A549 (cell line): ENCODE data around the gene VIPR2. TPM values are rescaled to one million over a fixed set of nuclear protein-coding genes. Genes with fewer than 3 reads are reported as not detected.

ENCODE experiments used
- ATAC-seq, 2 experiments: fragments of 200-7000 bp in 1 of 2; fragments of >200 bp in 1 of 2; cut with Nextera tagmentation in 1 of 2; cut with Tn5 transposase in 1 of 2; 3 replicates each; pipeline versions ENCODE4 v1.8.0 to v1.9.1; 2018 to 2020; ENCODE audit warnings: mild to moderate bottlenecking in 1 of 2, moderate library complexity in 1 of 2
- CTCF ChIA-PET: fragments of 300-600 bp; sonication (Branson Sonifier 250); formaldehyde crosslinking; extraction: SDS; loops from one replicate; lab custom pipeline; 2021; ENCODE audit warnings: antibody characterized with exemption, inconsistent platforms; lab: Yijun Ruan, JAX
- POLR2A ChIA-PET: fragments of 350-600 bp; formaldehyde crosslinking; extraction: SDS; loops from one replicate; lab custom pipeline; 2021; ENCODE audit warnings: antibody characterized with exemption, inconsistent platforms; lab: Yijun Ruan, JAX
- DNase-seq, 2 experiments: peaks; one replicate each; pipeline versions ENCODE4 v3.0.0 to v3.0.0-alpha.2; 2011 to 2016; ENCODE audit warnings: low read depth in 1 of 2, low spot score in 1 of 2
- FAIRE-seq: peaks from 2 replicates; lab custom pipeline; 2011; peaks lifted over from hg19 to GRCh38; lab: Jason Lieb, UNC
- H3K27ac ChIP-seq, 2 experiments: fragments of >200 bp; sonication (Bioruptor Twin); formaldehyde crosslinking; 3 replicates each; pipeline ENCODE4 v1.5.1; 2016 to 2017
- H3K4me1 ChIP-seq: fragments of >200 bp; sonication (Bioruptor Twin); formaldehyde crosslinking; 3 replicates; pipeline ENCODE4 v1.6.1; 2016
- H3K4me2 ChIP-seq: fragments of >200 bp; sonication (Bioruptor Twin); formaldehyde crosslinking; 3 replicates; pipeline ENCODE4 v1.6.1; 2016
- H3K4me3 ChIP-seq: fragments of >200 bp; sonication (Bioruptor Twin); formaldehyde crosslinking; 3 replicates; pipeline ENCODE4 v1.5.1; 2016
- H3K9me3 ChIP-seq: fragments of >200 bp; sonication (Bioruptor Twin); formaldehyde crosslinking; 3 replicates; pipeline ENCODE4 v1.6.1; 2016
- BHLHE40 ChIP-seq: IDR thresholded peaks from 2 replicates; pipeline ENCODE4 v1.6.1; 2012; ENCODE audit warnings: low read depth, low read length, inconsistent platforms
- CBX2 ChIP-seq: fragments of 200-600 bp; sonication (generic); IDR thresholded peaks from 2 replicates; pipeline ENCODE4 v1.6.1; 2016; ENCODE audit warnings: low read depth, mild to moderate bottlenecking, borderline replicate concordance
- CHD4 ChIP-seq: fragments of 200-600 bp; sonication (generic); IDR thresholded peaks from 2 replicates; pipeline ENCODE4 v1.6.1; 2016; ENCODE audit warnings: antibody characterized with exemption, mild to moderate bottlenecking, borderline replicate concordance
- EHF ChIP-seq: fragments of 250-450 bp; sonication (Bioruptor Pico); IDR thresholded peaks from 2 replicates; pipeline ENCODE4 v1.5.0; 2020; ENCODE audit warnings: mild to moderate bottlenecking
- EHMT2 ChIP-seq: fragments of 200-600 bp; sonication (generic); IDR thresholded peaks from 2 replicates; pipeline ENCODE4 v1.6.1; 2016; ENCODE audit warnings: antibody characterized with exemption, low read depth, mild to moderate bottlenecking, moderate library complexity
- FOSB ChIP-seq: fragments of 250-450 bp; sonication (Bioruptor Pico); IDR thresholded peaks from 2 replicates; pipeline ENCODE4 v1.5.0; 2020; ENCODE audit warnings: mild to moderate bottlenecking, moderate library complexity
- FOSL2 ChIP-seq, 2 experiments: fragments of 450-650 bp in 1 of 2; fragments of >200 bp in 1 of 2; sonication (Bioruptor Twin) in 1 of 2; formaldehyde crosslinking; IDR thresholded peaks; 2 replicates each; pipeline versions ENCODE4 v1.5.0 to v1.6.1; 2016 to 2020; ENCODE audit warnings: mild to moderate bottlenecking in 1 of 2, moderate library complexity in 1 of 2
- HDAC2 ChIP-seq: fragments of 200-600 bp; sonication (generic); IDR thresholded peaks from 2 replicates; pipeline ENCODE4 v1.6.1; 2016
- HES2 ChIP-seq: fragments of >200 bp; sonication (Bioruptor Twin); formaldehyde crosslinking; IDR thresholded peaks from 2 replicates; pipeline ENCODE4 v1.6.1; 2016
- HEYL ChIP-seq: fragments of 250-450 bp; sonication (Bioruptor Pico); IDR thresholded peaks from 2 replicates; pipeline ENCODE4 v1.8.0; 2021; ENCODE audit warnings: mild to moderate bottlenecking, moderate library complexity
- HOXA7 ChIP-seq: fragments of 250-450 bp; sonication (Bioruptor Pico); IDR thresholded peaks from 2 replicates; pipeline ENCODE4 v1.5.0; 2020; ENCODE audit warnings: mild to moderate bottlenecking, moderate library complexity
- MAX ChIP-seq: IDR thresholded peaks from 2 replicates; pipeline ENCODE4 v1.6.1; 2012
- MAZ ChIP-seq: fragments of 150-350 bp; IDR thresholded peaks from 2 replicates; pipeline ENCODE4 v1.6.1; 2014; ENCODE audit warnings: antibody characterized with exemption, low read depth, low read length, borderline replicate concordance
- PBX3 ChIP-seq: IDR thresholded peaks from 2 replicates; pipeline ENCODE4 v1.6.1; 2012
- PHF8 ChIP-seq: fragments of 200-600 bp; sonication (generic); IDR thresholded peaks from 2 replicates; pipeline ENCODE4 v1.6.1; 2016; ENCODE audit warnings: low read depth, mild to moderate bottlenecking, antibody characterized with exemption, moderate library complexity, borderline replicate concordance
- POLR2A ChIP-seq: IDR thresholded peaks from 2 replicates; pipeline ENCODE4 v1.6.1; 2012; ENCODE audit warnings: mild to moderate bottlenecking, low read length
- RFX5 ChIP-seq: fragments of 450-650 bp; IDR thresholded peaks from 2 replicates; pipeline ENCODE4 v1.7.1; 2014; ENCODE audit warnings: antibody characterized with exemption, mild to moderate bottlenecking, moderate library complexity
- SREBF2 ChIP-seq: fragments of 450-650 bp; IDR thresholded peaks from 2 replicates; pipeline ENCODE4 v1.6.1; 2014; ENCODE audit warnings: mild to moderate bottlenecking, moderate library complexity
- TFCP2L1 ChIP-seq: fragments of 250-450 bp; sonication (Bioruptor Pico); IDR thresholded peaks from 2 replicates; pipeline ENCODE4 v1.5.0; 2021; ENCODE audit warnings: mild to moderate bottlenecking
- ZFP36 ChIP-seq: fragments of 450-650 bp; IDR thresholded peaks from 2 replicates; pipeline ENCODE4 v1.6.1; 2014; ENCODE audit warnings: borderline replicate concordance; ENCODE audit not compliant: partially characterized antibody
- WGBS: methylation state at CpG from one replicate; pipeline ENCODE4 v1.1.6; 2017; ENCODE audit errors: missing lambda C conversion rate; 5-methylcytosine and 5-hydroxymethylcytosine counted together
- polyA plus RNA-seq, 4 experiments: library from polyadenylated mRNA; depleted of rRNA in 3 of 4; stranded (reverse); fragments of >200 nt; fragmentation: RNase III in 1 of 4; extraction: RNeasy Plus Mini Kit Qiagen cat#74134 plus additional on column Dnase treatment in 1 of 4; gene quantifications; 2 replicates in 3 of 4; 3 replicates in 1 of 4; pipeline ENCODE4 v1.2.3, GENCODE V29; 2011 to 2017
- TF ChIP-seq, protein P1 (sequence below): fragments of 200-600 bp; sonication (generic); IDR thresholded peaks from 2 replicates; pipeline ENCODE4 v1.6.1; 2016; ENCODE audit warnings: antibody characterized with exemption, mild to moderate bottlenecking, moderate library complexity

VIPR2 gene
- polyA plus RNA-seq, 2 of the 4 experiments (the other 2 are of a cell fraction) = not detected

- POLR2A ChIA-PET = no interaction called here
- no peak overlapping the region for H3K4me2 ChIP-seq
- H3K4me3 ChIP-seq = no peak overlapping the region
- 91% methylated on average over 15 of the region's 15 CpGs for WGBS
- no peak for ATAC-seq
- DNase-seq = no peak
- peak overlapping the region; percentile 94 to 97 for H3K27ac ChIP-seq
- TF ChIP-seq SREBF2 (no peak), PHF8 (no peak), FOSB (no peak), CHD4 (no peak), ZFP36 (no peak), MAX (no peak), FOSL2 (IDR thresholded peaks at IDR 0.05) (no peak), FOSL2 (CRISPR knock-in tag; IDR thresholded peaks at IDR 0.05) (no peak), RFX5 (no peak), BHLHE40 (no peak), PBX3 (no peak), HOXA7 (CRISPR knock-in tag) (no peak), MAZ (no peak), POLR2A (no peak), HEYL (CRISPR knock-in tag) (no peak), TFCP2L1 (CRISPR knock-in tag) (no peak), CBX2 (no peak)
- H3K4me1 ChIP-seq = peaks cover 48% of the 10 kb centered on the region
- FAIRE-seq = no peak
- no peaks in the 10 kb centered on the region for H3K9me3 ChIP-seq
- CTCF ChIA-PET = interaction anchor here (1.6 to 5.7 kb wide), 2 partner anchors 9 to 35 kb away, joined by 5 to 19 read pairs; no protein-coding TSS in a partner anchor
These were observed 133.5 kb downstream of the VIPR2 start for GRCh38 chr7:159010937-159011721.

- FAIRE-seq (no peak), ATAC-seq (no peak), DNase-seq (no peak)
- Histone ChIP-seq H3K4me3 (no peak overlapping the region), H3K4me1 (peaks cover 41% of the 10 kb centered on the region), H3K27ac (peak overlapping the region in 1 of 2 experiments; percentile 94; a peak in 4 of 6 replicates), H3K4me2 (no peak overlapping the region), H3K9me3 (no peaks in the 10 kb centered on the region)
- no peak for TF ChIP-seq MAX
- TF ChIP-seq EHF (CRISPR knock-in tag) = no peak
- TF ChIP-seq HDAC2 = no peak
- TF ChIP-seq HEYL (CRISPR knock-in tag) = no peak
- no peak for TF ChIP-seq BHLHE40
- TF ChIP-seq EHMT2 = no peak
- no peak for TF ChIP-seq HES2
- TF ChIP-seq, protein P1, sequence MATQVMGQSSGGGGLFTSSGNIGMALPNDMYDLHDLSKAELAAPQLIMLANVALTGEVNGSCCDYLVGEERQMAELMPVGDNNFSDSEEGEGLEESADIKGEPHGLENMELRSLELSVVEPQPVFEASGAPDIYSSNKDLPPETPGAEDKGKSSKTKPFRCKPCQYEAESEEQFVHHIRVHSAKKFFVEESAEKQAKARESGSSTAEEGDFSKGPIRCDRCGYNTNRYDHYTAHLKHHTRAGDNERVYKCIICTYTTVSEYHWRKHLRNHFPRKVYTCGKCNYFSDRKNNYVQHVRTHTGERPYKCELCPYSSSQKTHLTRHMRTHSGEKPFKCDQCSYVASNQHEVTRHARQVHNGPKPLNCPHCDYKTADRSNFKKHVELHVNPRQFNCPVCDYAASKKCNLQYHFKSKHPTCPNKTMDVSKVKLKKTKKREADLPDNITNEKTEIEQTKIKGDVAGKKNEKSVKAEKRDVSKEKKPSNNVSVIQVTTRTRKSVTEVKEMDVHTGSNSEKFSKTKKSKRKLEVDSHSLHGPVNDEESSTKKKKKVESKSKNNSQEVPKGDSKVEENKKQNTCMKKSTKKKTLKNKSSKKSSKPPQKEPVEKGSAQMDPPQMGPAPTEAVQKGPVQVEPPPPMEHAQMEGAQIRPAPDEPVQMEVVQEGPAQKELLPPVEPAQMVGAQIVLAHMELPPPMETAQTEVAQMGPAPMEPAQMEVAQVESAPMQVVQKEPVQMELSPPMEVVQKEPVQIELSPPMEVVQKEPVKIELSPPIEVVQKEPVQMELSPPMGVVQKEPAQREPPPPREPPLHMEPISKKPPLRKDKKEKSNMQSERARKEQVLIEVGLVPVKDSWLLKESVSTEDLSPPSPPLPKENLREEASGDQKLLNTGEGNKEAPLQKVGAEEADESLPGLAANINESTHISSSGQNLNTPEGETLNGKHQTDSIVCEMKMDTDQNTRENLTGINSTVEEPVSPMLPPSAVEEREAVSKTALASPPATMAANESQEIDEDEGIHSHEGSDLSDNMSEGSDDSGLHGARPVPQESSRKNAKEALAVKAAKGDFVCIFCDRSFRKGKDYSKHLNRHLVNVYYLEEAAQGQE = no peak
- ChIA-PET POLR2A (no interaction called here), CTCF (interaction anchor here (5.7 kb wide), 1 partner anchor 34 kb away, joined by 19 read pairs; no protein-coding TSS in a partner anchor)
- WGBS = 92% methylated on average over 14 of the region's 15 CpGs
These were observed 134.3 kb downstream of the VIPR2 start for GRCh38 chr7:159010411-159010810.
